ENCODE data around the gene KIF5A.

The KIF5A gene

GRCh38 chr12:57619434-57620244, 69.8 kb downstream of the KIF5A start:
- Histone ChIP-seq H3F3A (ENCODE audit: low read depth) (no peaks in the 10 kb centered on the region), H3K9me3 (ENCODE audit: insufficient read depth, low read depth, low read length) (no peaks in the 10 kb centered on the region), H3K4me2 (ENCODE audit: low read depth, low read length, poor library complexity, severe bottlenecking) (no peak overlapping the region), H2AFZ (ENCODE audit: low read length) (no peak overlapping the region), H3K4me1 (ENCODE audit: insufficient read depth, low read length, poor library complexity, severe bottlenecking) (peaks cover 5% of the 10 kb centered on the region), H3K9me2 (replicated peaks; ENCODE audit: low read depth, low read length) (no peaks in the 10 kb centered on the region), H4K20me1 (ENCODE audit: insufficient read depth, low read length, poor library complexity, severe bottlenecking) (no peaks in the 10 kb centered on the region), H3K79me2 (ENCODE audit: insufficient read depth, low read length) (no peaks in the 10 kb centered on the region), H3K9ac (ENCODE audit: low read depth, low read length, poor library complexity, severe bottlenecking) (no peak overlapping the region), H3K27me3 (ENCODE audit: insufficient read depth, low read length, poor library complexity, severe bottlenecking) (no peaks in the 10 kb centered on the region), H3K4me3 (ENCODE audit: low read length, poor library complexity, severe bottlenecking) (no peak overlapping the region), H3K36me3 (ENCODE audit: insufficient read depth, low read length) (no peaks in the 10 kb centered on the region)
- TF ChIP-seq CTCF (conservative IDR thresholded peaks at IDR 0.05; ENCODE audit: low read length) (no peak), EZH2phosphoT487 (IDR thresholded peaks at IDR 0.05; ENCODE audit: borderline replicate concordance) (no peak)

- Histone ChIP-seq H3K4me1 (ENCODE audit: insufficient read depth, low read length, poor library complexity, severe bottlenecking) (no peaks in the 10 kb centered on the region), H3K4me2 (ENCODE audit: low read depth, low read length, poor library complexity, severe bottlenecking) (no peak overlapping the region), H3F3A (ENCODE audit: low read depth) (no peaks in the 10 kb centered on the region), H3K4me3 (ENCODE audit: low read length, poor library complexity, severe bottlenecking) (no peak overlapping the region), H3K27me3 (ENCODE audit: insufficient read depth, low read length, poor library complexity, severe bottlenecking) (no peaks in the 10 kb centered on the region), H4K20me1 (ENCODE audit: insufficient read depth, low read length, poor library complexity, severe bottlenecking) (no peaks in the 10 kb centered on the region), H3K9me3 (ENCODE audit: insufficient read depth, low read depth, low read length) (no peaks in the 10 kb centered on the region), H3K79me2 (ENCODE audit: insufficient read depth, low read length) (no peaks in the 10 kb centered on the region), H3K9ac (ENCODE audit: low read depth, low read length, poor library complexity, severe bottlenecking) (no peak overlapping the region), H3K9me2 (replicated peaks; ENCODE audit: low read depth, low read length) (no peaks in the 10 kb centered on the region), H3K36me3 (ENCODE audit: insufficient read depth, low read length) (no peaks in the 10 kb centered on the region), H2AFZ (ENCODE audit: low read length) (no peak overlapping the region)
- TF ChIP-seq EZH2phosphoT487 (IDR thresholded peaks at IDR 0.05; ENCODE audit: borderline replicate concordance) (no peak), CTCF (conservative IDR thresholded peaks at IDR 0.05; ENCODE audit: low read length) (no peak)
Measured at GRCh38 chr12:57620245-57620935, 70.5 kb downstream of the KIF5A start.

- Histone ChIP-seq H3K4me1 (ENCODE audit: insufficient read depth, low read length, poor library complexity, severe bottlenecking) (no peaks in the 10 kb centered on the region), H3K36me3 (ENCODE audit: insufficient read depth, low read length) (no peaks in the 10 kb centered on the region), H2AFZ (ENCODE audit: low read length) (no peak overlapping the region), H3K9me2 (replicated peaks; ENCODE audit: low read depth, low read length) (no peaks in the 10 kb centered on the region), H3K27me3 (ENCODE audit: insufficient read depth, low read length, poor library complexity, severe bottlenecking) (no peaks in the 10 kb centered on the region), H3K4me3 (ENCODE audit: low read length, poor library complexity, severe bottlenecking) (no peak overlapping the region), H4K20me1 (ENCODE audit: insufficient read depth, low read length, poor library complexity, severe bottlenecking) (no peaks in the 10 kb centered on the region), H3K9me3 (ENCODE audit: insufficient read depth, low read depth, low read length) (no peaks in the 10 kb centered on the region), H3K9ac (ENCODE audit: low read depth, low read length, poor library complexity, severe bottlenecking) (no peak overlapping the region), H3K4me2 (ENCODE audit: low read depth, low read length, poor library complexity, severe bottlenecking) (no peak overlapping the region), H3F3A (ENCODE audit: low read depth) (no peaks in the 10 kb centered on the region), H3K79me2 (ENCODE audit: insufficient read depth, low read length) (no peaks in the 10 kb centered on the region)
- TF ChIP-seq CTCF (conservative IDR thresholded peaks at IDR 0.05; ENCODE audit: low read length) (no peak), EZH2phosphoT487 (IDR thresholded peaks at IDR 0.05; ENCODE audit: borderline replicate concordance) (no peak)
Measured at GRCh38 chr12:57620936-57621496, 71.2 kb downstream of the KIF5A start.

All from Loucy (cell line).